Fibroblast of villous mesenchyme (primary cell): ENCODE data around the gene AGPS. TPM values are rescaled to one million over a fixed set of nuclear protein-coding genes. Genes with fewer than 3 reads are reported as not detected.

ENCODE experiments used
- DNase-seq: peaks from one replicate; pipeline ENCODE4 v3.0.0-alpha.2; 2010; ENCODE audit warnings: low read depth
- H3K4me3 ChIP-seq: 2 replicates; pipeline ENCODE4 v1.5.1; 2011; ENCODE audit warnings: low read depth, mild to moderate bottlenecking, low read length
- total RNA-seq: library from RNA; depleted of rRNA; stranded (reverse); fragments of >200 nt; gene quantifications from 2 replicates; pipeline ENCODE4 v1.2.3, GENCODE V29; 2012
- TF ChIP-seq, protein P1 (sequence below): IDR thresholded peaks from 2 replicates; pipeline ENCODE4 v1.5.1; 2012; ENCODE audit warnings: low read depth, mild to moderate bottlenecking, low read length; ENCODE audit not compliant: insufficient read depth

The AGPS gene
- total RNA-seq, 1 donor = 46.2 TPM

DNA sequence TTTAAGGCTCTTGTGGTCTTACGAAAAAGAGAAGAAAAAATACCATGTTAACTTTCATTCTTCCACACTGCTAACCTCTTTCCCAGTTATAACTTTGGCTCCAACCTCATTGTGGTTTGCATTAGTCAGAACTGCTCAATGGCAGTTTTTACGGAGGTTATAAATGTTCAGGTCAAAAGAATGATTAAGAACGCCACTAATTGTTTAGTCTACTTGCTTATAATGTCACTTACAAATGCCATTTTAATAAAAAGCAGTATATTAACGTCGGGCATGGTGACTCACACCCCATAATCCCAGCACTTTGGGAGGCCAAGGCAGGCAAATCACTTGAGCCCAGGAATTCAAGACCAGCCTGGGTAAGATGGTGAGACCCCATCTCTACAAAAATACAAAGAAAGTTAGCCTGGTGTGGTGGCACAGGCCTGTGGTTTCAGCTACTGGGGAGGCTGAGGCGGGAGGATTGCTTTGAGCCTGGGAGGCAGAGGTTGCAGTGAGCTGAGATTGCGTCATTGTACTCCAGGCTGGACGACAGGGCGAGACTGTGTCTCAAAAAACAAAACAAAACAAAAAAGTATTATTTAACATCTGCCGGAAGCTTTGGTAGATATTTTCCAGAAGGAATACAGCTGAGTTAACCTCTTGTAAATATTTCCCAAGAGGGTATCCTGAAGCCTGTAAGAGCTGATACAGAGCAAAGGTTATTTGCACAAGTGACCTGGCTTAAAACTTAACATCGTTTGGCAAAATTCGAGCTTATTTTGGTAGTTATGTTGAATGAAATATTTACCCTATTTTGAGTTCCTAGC lies 5.1 kb downstream of the AGPS start:
- DNase-seq = peak; percentile 93
- TF ChIP-seq, protein P1, sequence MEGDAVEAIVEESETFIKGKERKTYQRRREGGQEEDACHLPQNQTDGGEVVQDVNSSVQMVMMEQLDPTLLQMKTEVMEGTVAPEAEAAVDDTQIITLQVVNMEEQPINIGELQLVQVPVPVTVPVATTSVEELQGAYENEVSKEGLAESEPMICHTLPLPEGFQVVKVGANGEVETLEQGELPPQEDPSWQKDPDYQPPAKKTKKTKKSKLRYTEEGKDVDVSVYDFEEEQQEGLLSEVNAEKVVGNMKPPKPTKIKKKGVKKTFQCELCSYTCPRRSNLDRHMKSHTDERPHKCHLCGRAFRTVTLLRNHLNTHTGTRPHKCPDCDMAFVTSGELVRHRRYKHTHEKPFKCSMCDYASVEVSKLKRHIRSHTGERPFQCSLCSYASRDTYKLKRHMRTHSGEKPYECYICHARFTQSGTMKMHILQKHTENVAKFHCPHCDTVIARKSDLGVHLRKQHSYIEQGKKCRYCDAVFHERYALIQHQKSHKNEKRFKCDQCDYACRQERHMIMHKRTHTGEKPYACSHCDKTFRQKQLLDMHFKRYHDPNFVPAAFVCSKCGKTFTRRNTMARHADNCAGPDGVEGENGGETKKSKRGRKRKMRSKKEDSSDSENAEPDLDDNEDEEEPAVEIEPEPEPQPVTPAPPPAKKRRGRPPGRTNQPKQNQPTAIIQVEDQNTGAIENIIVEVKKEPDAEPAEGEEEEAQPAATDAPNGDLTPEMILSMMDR = no peak
- H3K4me3 ChIP-seq = no peak overlapping the region

DNA sequence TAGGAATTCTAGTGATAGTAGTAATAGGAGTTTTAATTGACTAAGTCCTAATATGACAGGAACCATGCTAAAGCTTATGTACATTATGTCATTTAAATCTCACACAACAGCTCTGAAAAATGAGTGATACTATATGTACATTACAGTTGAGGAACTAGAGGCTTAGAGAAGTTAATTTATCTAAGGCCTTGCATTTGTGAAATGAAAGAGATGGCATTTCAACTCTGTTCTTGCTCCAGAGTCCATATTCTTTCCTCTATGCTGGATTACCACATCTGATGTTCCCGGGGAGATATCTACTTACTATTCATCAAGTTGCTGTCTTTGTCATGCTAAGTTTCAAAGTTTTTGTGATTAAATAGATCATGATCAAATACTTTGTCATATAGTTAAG lies 5.7 kb downstream of the AGPS start:
- TF ChIP-seq, protein P1 = no peak
- H3K4me3 ChIP-seq = no peak overlapping the region
- no peak for DNase-seq

GRCh38 chr2:177398791-177399190 lies 6.2 kb downstream of the AGPS start:
- TF ChIP-seq, protein P1 = no peak
- H3K4me3 ChIP-seq = no peak overlapping the region
- peak; percentile 21 for DNase-seq

DNA sequence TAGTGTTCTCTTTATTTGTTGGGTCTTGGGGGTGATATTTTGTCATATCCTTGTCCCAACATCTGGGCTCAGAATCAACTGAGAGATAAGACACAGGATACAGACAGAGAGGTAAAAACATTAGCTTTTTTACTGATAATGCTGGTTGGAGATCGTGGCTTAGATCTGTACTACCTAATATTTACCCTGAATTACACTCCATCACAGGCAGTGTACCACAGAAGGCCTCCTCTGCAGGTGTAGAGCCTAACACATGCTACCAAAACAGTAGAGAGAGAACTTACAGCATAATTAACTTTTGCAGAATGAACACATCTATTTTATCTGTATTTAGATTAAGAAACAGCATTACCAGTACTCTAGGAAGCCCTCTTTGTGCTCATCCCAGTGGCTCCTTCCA lies 6.8 kb downstream of the AGPS start:
- no peak overlapping the region for H3K4me3 ChIP-seq
- no peak for DNase-seq
- TF ChIP-seq, protein P1 = no peak

- H3K4me3 ChIP-seq = no peak overlapping the region
- no peak for DNase-seq
- TF ChIP-seq, protein P1 = no peak
These were observed 7.9 kb downstream of the AGPS start for GRCh38 chr2:177400337-177400923.

DNA sequence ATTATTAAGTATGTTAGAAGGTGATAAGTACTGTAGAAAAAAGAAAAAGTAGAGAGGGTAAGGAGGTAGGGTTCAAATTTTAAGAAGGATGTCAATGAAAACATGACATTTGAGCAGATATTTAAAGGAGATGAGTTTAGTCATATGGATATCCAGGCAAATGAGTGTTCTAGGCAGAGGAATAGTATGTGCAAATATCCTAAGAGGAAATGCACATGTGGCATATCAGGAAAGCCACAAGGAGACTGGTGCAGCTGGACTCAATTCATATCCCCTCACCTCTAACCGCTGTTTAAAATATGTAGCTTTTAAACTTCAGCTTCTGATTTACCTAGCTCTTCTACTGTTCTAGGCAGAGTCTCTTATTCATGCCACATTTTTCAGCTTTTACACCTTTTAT lies 9.5 kb downstream of the AGPS start:
- no peak for DNase-seq
- TF ChIP-seq, protein P1 = no peak
- no peak overlapping the region for H3K4me3 ChIP-seq
